K562 (cell line): ENCODE results near the gene GTF2A2. TPM values are rescaled to one million over a fixed set of nuclear protein-coding genes. Genes with fewer than 3 reads are reported as not detected.

Experiments used
- ELK3 ChIP-seq: fragments of 450-650 bp; formaldehyde crosslinking; IDR thresholded peaks from 2 replicates; pipeline ENCODE4 v1.4.0; 2020; ENCODE audit warnings: mild to moderate bottlenecking
- FOXA3 ChIP-seq, 2 experiments: fragments of 450-650 bp in 1 of 2; sonication (generic) in 1 of 2; formaldehyde crosslinking; IDR thresholded peaks in 1 of 2; conservative IDR thresholded peaks in 1 of 2; 2 replicates each; pipeline versions ENCODE4 v1.4.0 to v1.8.0; 2020 to 2022; ENCODE audit warnings: mild to moderate bottlenecking in 2 of 2, missing genetic modification reagents in 1 of 2
- FOXO4 ChIP-seq: fragments of 450-650 bp; formaldehyde crosslinking; IDR thresholded peaks from 2 replicates; pipeline ENCODE4 v1.4.0; 2020; ENCODE audit warnings: mild to moderate bottlenecking, moderate library complexity
- NR1H2 ChIP-seq: sonication (generic); formaldehyde crosslinking; IDR thresholded peaks from 2 replicates; pipeline ENCODE4 v1.4.0; 2020; ENCODE audit warnings: mild to moderate bottlenecking, missing genetic modification reagents
- NUFIP1 ChIP-seq: fragments of 450-650 bp; IDR thresholded peaks from 2 replicates; pipeline ENCODE4 v1.6.1; 2018; ENCODE audit not compliant: partially characterized antibody
- POLR3A ChIP-seq: IDR thresholded peaks from 2 replicates; pipeline ENCODE4 v1.6.1; 2011; ENCODE audit warnings: borderline replicate concordance, mild to moderate bottlenecking, moderate library complexity; ENCODE audit not compliant: insufficient read length, insufficient read depth; ENCODE audit errors: extremely low read depth
- SMAD1 ChIP-seq: fragments of 150-350 bp; IDR thresholded peaks from 2 replicates; pipeline ENCODE4 v1.6.1; 2014; ENCODE audit warnings: low read length, low read depth; ENCODE audit not compliant: partially characterized antibody
- UBTF ChIP-seq, 2 experiments: IDR thresholded peaks; 2 replicates each; pipeline ENCODE4 v1.6.1; 2012; ENCODE audit warnings: improper control_type of control experiment in 2 of 2, low read depth in 2 of 2, low read length in 2 of 2, borderline replicate concordance in 1 of 2
- polyA plus RNA-seq, 8 experiments: library from polyadenylated mRNA; depleted of rRNA in 4 of 8; stranded (reverse) in 5 of 8; unstranded in 3 of 8; fragments of >200 nt; fragmentation: Nextera tagmentation in 2 of 8; fragmentation: Illumina TruSeq in 1 of 8; extraction: Ambion mirVana in 2 of 8; extraction: Trizol in 1 of 8; gene quantifications; 2 replicates each; pipeline versions ENCODE4 v1.2.1 to v1.2.3, GENCODE V29; 2011 to 2014; ENCODE audit warnings: inconsistent platforms in 1 of 8, missing spikeins in 1 of 8
- total RNA-seq, 7 experiments: library from RNA; depleted of rRNA in 6 of 7; stranded (reverse); fragments of >200 nt in 6 of 7; fragmentation: Illumina TruSeq in 2 of 7; extraction: Trizol in 2 of 7; gene quantifications; 2 replicates each; pipeline versions ENCODE4 v1.2.1 to v1.2.3, GENCODE V29; 2011 to 2021; ENCODE audit warnings: low replicate concordance in 1 of 7

The GTF2A2 gene
- total and polyA plus RNA-seq, 9 of the 15 experiments (the other 6 are each of a cell fraction or from before 2014, with no cell fraction given) = 128 to 656 (median 172) TPM

GRCh38 chr15:59618406-59618805, 38.9 kb downstream of the GTF2A2 start (continued):
- TF ChIP-seq UBTF (IDR thresholded peaks at IDR 0.05; ENCODE audit: borderline replicate concordance in 1 of 2, low read depth in 2 of 2, low read length in 2 of 2) (no peak), SMAD1 (no peak), POLR3A (no peak), FOXO4 (no peak), NUFIP1 (no peak), FOXA3 (CRISPR knock-in tag; conservative IDR thresholded peaks at IDR 0.05 in 1 of 2, IDR thresholded peaks at IDR 0.05 in 1 of 2) (no peak), ELK3 (no peak), NR1H2 (CRISPR knock-in tag) (no peak)
- TF ChIP-seq, all 486 proteins: peak for 0
